ENCODE data around the gene LENG9. TPM values are rescaled to one million over a fixed set of nuclear protein-coding genes. Genes with fewer than 3 reads are reported as not detected.

The LENG9 gene
- total RNA-seq, 1 experiment from 2014 or later, result 4.2 TPM

GRCh38 chr19:54475706-54476105 is 12.1 kb upstream of the LENG9 start:
- Histone ChIP-seq H3K9me3 (ENCODE audit: low read depth, low read length, poor library complexity, severe bottlenecking) (no peaks in the 10 kb centered on the region), H3K27me3 (replicated peaks; ENCODE audit: insufficient read depth, low read depth, low read length, poor library complexity) (no peaks in the 10 kb centered on the region), H3K4me1 (ENCODE audit: insufficient read depth, low read length, poor library complexity, severe bottlenecking) (peaks cover 10% of the 10 kb centered on the region), H3K4me3 (ENCODE audit: low read depth, low read length, poor library complexity, severe bottlenecking) (no peak overlapping the region), H3K27ac (ENCODE audit: low read depth, low read length, poor library complexity, severe bottlenecking) (no peak overlapping the region), H3K36me3 (ENCODE audit: insufficient read depth, low read length, poor library complexity, severe bottlenecking) (no peaks in the 10 kb centered on the region)
- POLR2A ChIA-PET (ENCODE audit: low non-redundant PET), result no interaction called here
- DNase-seq (ENCODE audit: low spot score), result no peak
- TF ChIP-seq, protein P1, sequence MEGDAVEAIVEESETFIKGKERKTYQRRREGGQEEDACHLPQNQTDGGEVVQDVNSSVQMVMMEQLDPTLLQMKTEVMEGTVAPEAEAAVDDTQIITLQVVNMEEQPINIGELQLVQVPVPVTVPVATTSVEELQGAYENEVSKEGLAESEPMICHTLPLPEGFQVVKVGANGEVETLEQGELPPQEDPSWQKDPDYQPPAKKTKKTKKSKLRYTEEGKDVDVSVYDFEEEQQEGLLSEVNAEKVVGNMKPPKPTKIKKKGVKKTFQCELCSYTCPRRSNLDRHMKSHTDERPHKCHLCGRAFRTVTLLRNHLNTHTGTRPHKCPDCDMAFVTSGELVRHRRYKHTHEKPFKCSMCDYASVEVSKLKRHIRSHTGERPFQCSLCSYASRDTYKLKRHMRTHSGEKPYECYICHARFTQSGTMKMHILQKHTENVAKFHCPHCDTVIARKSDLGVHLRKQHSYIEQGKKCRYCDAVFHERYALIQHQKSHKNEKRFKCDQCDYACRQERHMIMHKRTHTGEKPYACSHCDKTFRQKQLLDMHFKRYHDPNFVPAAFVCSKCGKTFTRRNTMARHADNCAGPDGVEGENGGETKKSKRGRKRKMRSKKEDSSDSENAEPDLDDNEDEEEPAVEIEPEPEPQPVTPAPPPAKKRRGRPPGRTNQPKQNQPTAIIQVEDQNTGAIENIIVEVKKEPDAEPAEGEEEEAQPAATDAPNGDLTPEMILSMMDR (conservative IDR thresholded peaks at IDR 0.05; ENCODE audit: low read depth, low read length), result no peak
- no peak for TF ChIP-seq EZH2 (IDR thresholded peaks at IDR 0.05; ENCODE audit: borderline replicate concordance, low read depth, low read length, poor library complexity, severe bottlenecking)
- no TSS peak for BruUV-seq (replicated peaks)
- CTCF ChIA-PET, result no interaction called here
- intact Hi-C loops (cut with micrococcal nuclease; ENCODE audit: unreplicated experiment), result no loop called here

- Histone ChIP-seq H3K9me3 (ENCODE audit: low read depth, low read length, poor library complexity, severe bottlenecking) (no peaks in the 10 kb centered on the region), H3K4me1 (ENCODE audit: insufficient read depth, low read length, poor library complexity, severe bottlenecking) (peaks cover 28% of the 10 kb centered on the region), H3K27me3 (replicated peaks; ENCODE audit: insufficient read depth, low read depth, low read length, poor library complexity) (no peaks in the 10 kb centered on the region), H3K27ac (ENCODE audit: low read depth, low read length, poor library complexity, severe bottlenecking) (peak overlapping the region; percentile 97), H3K36me3 (ENCODE audit: insufficient read depth, low read length, poor library complexity, severe bottlenecking) (no peaks in the 10 kb centered on the region), H3K4me3 (ENCODE audit: low read depth, low read length, poor library complexity, severe bottlenecking) (peak overlapping the region; percentile 64)
- POLR2A ChIA-PET (ENCODE audit: low non-redundant PET), result interaction anchor here (0.6 to 1.0 kb wide), 2 partner anchors 10 to 24 kb away, joined by 3 to 6 read pairs; partner anchors contain the start of gene LENG9
- CTCF ChIA-PET, result no interaction called here
- DNase-seq (ENCODE audit: low spot score), result no peak
- BruUV-seq (replicated peaks), result no TSS peak
- TF ChIP-seq, protein P1 (conservative IDR thresholded peaks at IDR 0.05; ENCODE audit: low read depth, low read length), result no peak
- no peak for TF ChIP-seq EZH2 (IDR thresholded peaks at IDR 0.05; ENCODE audit: borderline replicate concordance, low read depth, low read length, poor library complexity, severe bottlenecking)
- intact Hi-C loops (cut with micrococcal nuclease; ENCODE audit: unreplicated experiment), result no loop called here
These were observed 10.4 kb upstream of the LENG9 start for GRCh38 chr19:54473892-54474372.

DNA sequence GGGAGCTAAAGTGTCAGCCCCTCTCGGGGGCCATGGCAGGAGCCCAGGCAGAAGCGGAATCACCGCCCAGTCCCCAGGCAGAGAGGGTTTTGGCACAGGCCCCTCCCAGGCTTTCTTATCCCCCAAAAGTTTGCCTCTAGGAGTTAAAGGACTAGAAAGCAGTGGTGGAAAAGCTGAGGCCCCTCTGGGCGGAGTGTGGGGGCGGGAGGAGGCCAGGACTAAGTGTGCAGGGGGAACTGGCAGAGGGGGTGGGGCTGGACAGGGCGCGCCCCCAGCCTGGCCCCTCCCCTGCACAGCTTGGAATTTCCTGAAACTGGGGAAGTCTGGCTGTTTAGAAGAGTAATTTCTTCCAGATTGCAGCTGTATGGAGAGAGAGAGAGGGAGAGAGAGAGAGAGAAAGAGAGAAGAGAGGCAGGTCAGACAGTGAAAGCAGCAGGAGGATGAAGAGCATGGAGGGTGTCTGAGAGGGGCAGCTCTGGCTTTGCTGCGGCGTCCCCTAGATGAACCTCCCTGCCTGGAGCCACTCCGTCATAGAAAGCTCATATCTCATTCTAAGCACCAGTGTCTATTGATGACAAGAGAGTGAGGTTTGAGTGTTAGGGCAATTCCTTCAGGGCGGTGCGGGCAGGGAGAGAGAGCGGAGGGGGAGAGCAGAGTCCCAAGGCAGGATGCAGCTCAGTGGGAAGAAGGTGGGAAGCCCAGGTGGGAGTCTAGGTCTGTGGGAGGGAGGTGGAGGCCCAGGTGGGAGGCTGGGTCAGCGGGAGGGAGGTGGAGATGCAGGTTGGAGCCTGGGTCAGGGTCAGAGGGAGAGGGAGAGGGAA is 9.7 kb upstream of the LENG9 start, which contains the start of gene CDC42EP5:
Gene CDC42EP5 (minus strand): TSS at position 226 of the 821 bp plus-strand sequence. CDS start 7,749 bp downstream, outside the sequence.
- BruUV-seq (replicated peaks), result no TSS peak
- H3K9me3 ChIP-seq (ENCODE audit: low read depth, low read length, poor library complexity, severe bottlenecking), result no peaks in the 10 kb centered on the region
- peaks cover 33% of the 10 kb centered on the region for H3K4me1 ChIP-seq (ENCODE audit: insufficient read depth, low read length, poor library complexity, severe bottlenecking)
- H3K27ac ChIP-seq (ENCODE audit: low read depth, low read length, poor library complexity, severe bottlenecking), result peak within 1 kb of the TSS; percentile 97
- CTCF ChIA-PET, result interaction anchor here (0.6 to 0.9 kb wide), 2 partner anchors 11 to 204 kb away, joined by 3 to 4 read pairs; no protein-coding TSS in a partner anchor
- DNase-seq (ENCODE audit: low spot score), result peak; percentile 97
- POLR2A ChIA-PET (ENCODE audit: low non-redundant PET), result interaction anchor here (0.6 to 1.0 kb wide), 4 partner anchors 10 to 808 kb away, joined by 3 to 12 read pairs (median 5); partner anchors contain the start of gene LENG9
- intact Hi-C loops (cut with micrococcal nuclease; ENCODE audit: unreplicated experiment), result no loop called here
- H3K27me3 ChIP-seq (replicated peaks; ENCODE audit: insufficient read depth, low read depth, low read length, poor library complexity), result no peaks in the 10 kb centered on the region
- H3K36me3 ChIP-seq (ENCODE audit: insufficient read depth, low read length, poor library complexity, severe bottlenecking), result no peaks in the 10 kb centered on the region
- H3K4me3 ChIP-seq (ENCODE audit: low read depth, low read length, poor library complexity, severe bottlenecking), result peak within 1 kb of the TSS; percentile 64
- TF ChIP-seq, protein P1 (conservative IDR thresholded peaks at IDR 0.05; ENCODE audit: low read depth, low read length), result no peak
- TF ChIP-seq EZH2 (IDR thresholded peaks at IDR 0.05; ENCODE audit: borderline replicate concordance, low read depth, low read length, poor library complexity, severe bottlenecking), result no peak
